ENCODE measurements around the gene NEU4. TPM values are rescaled to one million over a fixed set of nuclear protein-coding genes. Genes with fewer than 3 reads are reported as not detected.

NEU4 gene
- total RNA-seq, 1 experiment from 2014 or later: not detected

DNA sequence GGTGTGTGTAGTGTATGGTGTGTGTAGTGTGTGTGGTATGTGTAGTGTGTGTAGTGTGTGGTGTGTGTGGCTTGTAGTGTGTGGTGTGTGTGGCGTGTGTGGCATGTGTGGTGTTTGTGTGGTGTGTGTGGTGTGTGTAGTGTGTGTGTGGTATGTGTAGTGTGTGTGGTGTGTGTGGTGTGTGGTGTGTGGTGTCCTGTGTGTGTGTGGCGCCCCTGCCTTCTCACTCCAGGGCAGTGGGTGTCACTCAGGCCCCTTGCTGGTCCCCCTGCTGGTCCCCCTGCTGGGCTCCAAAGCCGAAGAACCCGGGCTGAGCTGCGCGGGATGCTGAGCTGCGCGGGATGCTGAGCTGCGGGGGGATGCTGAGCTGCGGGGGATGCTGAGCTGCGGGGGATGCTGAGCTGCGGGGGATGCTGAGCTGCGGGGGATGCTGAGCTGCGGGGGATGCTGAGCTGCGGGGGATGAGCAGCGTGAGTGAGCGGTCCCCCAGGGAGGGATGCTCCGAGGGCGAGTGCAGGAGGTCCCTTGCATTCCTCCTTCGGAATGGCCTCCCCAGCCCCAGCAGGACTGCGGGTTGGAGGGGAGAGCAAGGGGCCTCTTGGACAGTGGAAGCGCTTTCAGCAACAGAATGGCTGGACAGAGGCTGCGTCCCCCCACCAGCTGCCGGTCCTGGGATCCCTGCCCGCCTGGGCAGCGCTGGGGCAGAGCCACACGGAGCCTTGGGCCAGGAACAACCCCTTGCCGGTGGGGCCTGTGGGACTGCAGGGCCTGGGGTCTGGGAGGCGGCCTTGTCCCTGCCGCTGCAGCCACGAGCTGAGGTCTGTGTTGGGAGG, 57.2 kb downstream of the NEU4 start:
- DNase-seq (ENCODE audit: unreplicated experiment): no peak
- intact Hi-C loops (cut with micrococcal nuclease): no loop called here
- Mint-ChIP-seq H3K36me3 (ENCODE audit: insufficient read depth, unreplicated experiment) (no peaks in the 10 kb centered on the region), H3K4me3 (ENCODE audit: unreplicated experiment) (no peak overlapping the region), H3K4me1 (ENCODE audit: insufficient read depth, unreplicated experiment) (peaks cover 18% of the 10 kb centered on the region), H3K27me3 (ENCODE audit: insufficient read depth, unreplicated experiment) (peaks cover 56% of the 10 kb centered on the region), H3K27ac (ENCODE audit: low read depth, unreplicated experiment) (no peak overlapping the region), H3K9me3 (ENCODE audit: unreplicated experiment) (peaks cover 18% of the 10 kb centered on the region)
- ChIA-PET CTCF (interaction anchor here (0.9 kb wide), 1 partner anchor 165 kb away, joined by 4 read pairs; the partner anchor contains the start of gene ING5), POLR2A (no interaction called here)
- TF ChIP-seq, protein P1, sequence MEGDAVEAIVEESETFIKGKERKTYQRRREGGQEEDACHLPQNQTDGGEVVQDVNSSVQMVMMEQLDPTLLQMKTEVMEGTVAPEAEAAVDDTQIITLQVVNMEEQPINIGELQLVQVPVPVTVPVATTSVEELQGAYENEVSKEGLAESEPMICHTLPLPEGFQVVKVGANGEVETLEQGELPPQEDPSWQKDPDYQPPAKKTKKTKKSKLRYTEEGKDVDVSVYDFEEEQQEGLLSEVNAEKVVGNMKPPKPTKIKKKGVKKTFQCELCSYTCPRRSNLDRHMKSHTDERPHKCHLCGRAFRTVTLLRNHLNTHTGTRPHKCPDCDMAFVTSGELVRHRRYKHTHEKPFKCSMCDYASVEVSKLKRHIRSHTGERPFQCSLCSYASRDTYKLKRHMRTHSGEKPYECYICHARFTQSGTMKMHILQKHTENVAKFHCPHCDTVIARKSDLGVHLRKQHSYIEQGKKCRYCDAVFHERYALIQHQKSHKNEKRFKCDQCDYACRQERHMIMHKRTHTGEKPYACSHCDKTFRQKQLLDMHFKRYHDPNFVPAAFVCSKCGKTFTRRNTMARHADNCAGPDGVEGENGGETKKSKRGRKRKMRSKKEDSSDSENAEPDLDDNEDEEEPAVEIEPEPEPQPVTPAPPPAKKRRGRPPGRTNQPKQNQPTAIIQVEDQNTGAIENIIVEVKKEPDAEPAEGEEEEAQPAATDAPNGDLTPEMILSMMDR (IDR thresholded peaks at IDR 0.05; ENCODE audit: unreplicated experiment): no peak
- no TSS peak for BruUV-seq (replicated peaks)

Other genes with a start within 250 kb of the NEU4 start
- 64.5 and 91.8 TPM in 2 replicates for gene THAP4, start 172.0 kb upstream of the NEU4 start, total RNA-seq (2022)
- gene ATG4B, start 171.5 kb upstream of the NEU4 start, total RNA-seq (2022): 70.9 and 72.8 TPM in 2 replicates
- 38.2 and 66.3 TPM in 2 replicates for gene DTYMK, start 122.4 kb upstream of the NEU4 start, total RNA-seq (2022)
- gene ING5, start 107.2 kb upstream of the NEU4 start, total RNA-seq (2022): 27.8 and 35.5 TPM in 2 replicates
- 37.5 and 41.5 TPM in 2 replicates for gene D2HGDH, start 74.6 kb upstream of the NEU4 start, total RNA-seq (2022)
- 0.37 TPM in 1 of 2 replicates, not detected in the other for gene GAL3ST2, start 32.4 kb upstream of the NEU4 start, total RNA-seq (2022)
- gene PDCD1, start 49.7 kb downstream of the NEU4 start, total RNA-seq (2022): not detected in 2 replicates
- not detected in 2 replicates for gene RTP5, start 60.5 kb downstream of the NEU4 start, total RNA-seq (2022)